Transverse colon (tissue), 4 donors: ENCODE data around the gene PHACTR3. TPM values are rescaled to one million over a fixed set of nuclear protein-coding genes. Genes with fewer than 3 reads are reported as not detected.
"Not testable (repeated sequence)": the region's sequence is repeated elsewhere in the genome, so short reads cannot be mapped to it uniquely, and the experiment has no call there.

Source experiments
- DNase-seq: peaks from one replicate; pipeline ENCODE4 v3.0.0-alpha.2; 2019
- H3K27ac ChIP-seq, 4 donors: fragments of 200-600 bp; sonication (generic); 2 replicates each; pipeline ENCODE4 v1.5.1; 2016 to 2018; ENCODE audit warnings: inconsistent platforms in 4 of 4
- H3K27me3 ChIP-seq: fragments of 200-600 bp; sonication (generic); 2 replicates; pipeline ENCODE4 v1.5.1; 2017; ENCODE audit warnings: inconsistent platforms
- H3K36me3 ChIP-seq, 4 donors: fragments of 200-600 bp; sonication (generic); 2 replicates each; pipeline ENCODE4 v1.5.1; 2017 to 2019; ENCODE audit warnings: inconsistent platforms in 4 of 4
- H3K4me1 ChIP-seq, 4 donors: fragments of 200-600 bp; sonication (generic); 2 replicates each; pipeline ENCODE4 v1.5.1; 2017 to 2020; ENCODE audit warnings: inconsistent platforms in 4 of 4
- H3K4me3 ChIP-seq, 4 donors: fragments of 200-600 bp; sonication (generic); 1 replicate in 1 of 4; 2 replicates in 3 of 4; pipeline versions ENCODE4 v1.5.1 to v1.6.1; 2017 to 2019; ENCODE audit warnings: inconsistent platforms in 4 of 4
- H3K9me3 ChIP-seq, 2 donors: fragments of 200-600 bp; sonication (generic); 2 replicates each; pipeline ENCODE4 v1.5.1; 2017 to 2019; ENCODE audit warnings: inconsistent platforms in 2 of 2
- CTCF ChIP-seq, 5 experiments: fragments of 200-600 bp in 3 of 5; fragments of 450-650 bp in 2 of 5; sonication (generic) in 3 of 5; IDR thresholded peaks; 1 replicate in 2 of 5; 2 replicates in 3 of 5; pipeline ENCODE4 v1.5.1; 2016 to 2017; ENCODE audit warnings: antibody characterized with exemption in 5 of 5, inconsistent platforms in 3 of 5, mild to moderate bottlenecking in 2 of 5, moderate library complexity in 1 of 5
- EP300 ChIP-seq: sonication (generic); formaldehyde crosslinking; IDR thresholded peaks from one replicate; pipeline ENCODE4 v1.6.1; 2017; ENCODE audit warnings: antibody characterized with exemption, low read depth
- POLR2A ChIP-seq: fragments of 450-650 bp; IDR thresholded peaks from one replicate; pipeline ENCODE4 v1.6.1; 2016; ENCODE audit warnings: antibody characterized with exemption, mild to moderate bottlenecking, moderate library complexity
- POLR2AphosphoS5 ChIP-seq, 3 donors: sonication (generic); formaldehyde crosslinking; IDR thresholded peaks; one replicate each; pipeline ENCODE4 v1.6.1; 2016; ENCODE audit warnings: antibody characterized with exemption in 3 of 3
- WGBS, 2 donors: methylation state at CpG; one replicate each; pipeline ENCODE4 v1.1.5; 2018; ENCODE audit warnings: low coverage in 1 of 2; 5-methylcytosine and 5-hydroxymethylcytosine counted together
- in situ Hi-C, 4 donors: fragments of 200-750 bp; cut with MboI; loops; one replicate each; pipeline versions ENCODE4 v1.15.0 to v1.15.1; 2017; ENCODE audit warnings: low sequenced_read_pairs in 3 of 4, low pct_ligation_motif_present in 1 of 4, low pct_unique_long_range_greater_than_20kb in 1 of 4
- intact Hi-C: fragments of 100-400 bp; cut with DNase I; formaldehyde crosslinking; loops from one replicate; pipeline ENCODE4 v1.15.1; 2023; ENCODE audit warnings: low total_unique reads
- total RNA-seq, 4 donors: library from RNA; depleted of rRNA; stranded (reverse); fragments of >200 nt; gene quantifications; one replicate each; pipeline ENCODE4 v1.1.0, GENCODE V29; 2016

The PHACTR3 gene
- total RNA-seq, 4 donors from 2014 or later = 1.6 to 7.1 (median 5.6) TPM

- Histone ChIP-seq H3K27ac (no peak overlapping the region), H3K4me3 (no peak overlapping the region), H3K4me1 (no peaks in the 10 kb centered on the region), H3K9me3 (no peaks in the 10 kb centered on the region), H3K27me3 (no peaks in the 10 kb centered on the region), H3K36me3 (no peaks in the 10 kb centered on the region)
- WGBS, 2 donors = 83 to 87% methylated on average over 1 of the region's 1 CpG
- intact Hi-C loops = no loop called here
- DNase-seq = no peak
- in situ Hi-C loops = no loop called here
- TF ChIP-seq CTCF (IDR thresholded peaks at IDR 0.05) (no peak), POLR2A (no peak), EP300 (no peak), POLR2AphosphoS5 (IDR thresholded peaks at IDR 0.05) (no peak)
These were observed 275.9 kb downstream of the PHACTR3 start for GRCh38 chr20:59880198-59880597.

- TF ChIP-seq POLR2A (no peak), EP300 (no peak), POLR2AphosphoS5 (IDR thresholded peaks at IDR 0.05) (no peak), CTCF (IDR thresholded peaks at IDR 0.05) (no peak)
- 85% methylated on average over 3 of the region's 3 CpGs for WGBS, 2 donors
- H3K27ac ChIP-seq = no peak overlapping the region
- no peaks in the 10 kb centered on the region for H3K36me3 ChIP-seq
- H3K4me3 ChIP-seq = no peak overlapping the region
- H3K27me3 ChIP-seq = no peaks in the 10 kb centered on the region
- no peak for DNase-seq
- H3K9me3 ChIP-seq = no peaks in the 10 kb centered on the region
- H3K4me1 ChIP-seq = no peaks in the 10 kb centered on the region
- intact Hi-C loops = no loop called here
- in situ Hi-C loops = no loop called here
These were observed 280.2 kb downstream of the PHACTR3 start for GRCh38 chr20:59884494-59884893.

GRCh38 chr20:59888050-59888449 lies 283.7 kb downstream of the PHACTR3 start:
- Histone ChIP-seq H3K27ac (no peak overlapping the region), H3K36me3 (no peaks in the 10 kb centered on the region), H3K27me3 (no peaks in the 10 kb centered on the region), H3K9me3 (no peaks in the 10 kb centered on the region), H3K4me3 (no peak overlapping the region), H3K4me1 (no peaks in the 10 kb centered on the region)
- intact Hi-C loops (no loop called here), in situ Hi-C loops (no loop called here)
- 88 to 96% methylated on average over 1 of the region's 1 CpG for WGBS, 2 donors
- DNase-seq = no peak
- TF ChIP-seq POLR2A (no peak), EP300 (no peak), POLR2AphosphoS5 (IDR thresholded peaks at IDR 0.05) (no peak), CTCF (IDR thresholded peaks at IDR 0.05) (no peak)

GRCh38 chr20:59890035-59890434 lies 285.7 kb downstream of the PHACTR3 start:
- DNase-seq, H3K36me3 ChIP-seq, in situ Hi-C loops, H3K9me3 ChIP-seq, H3K27me3 ChIP-seq, H3K4me3 ChIP-seq, H3K4me1 ChIP-seq, intact Hi-C loops, H3K27ac ChIP-seq: not testable (repeated sequence)
- 86% methylated on average over 2 of the region's 2 CpGs; no CpG with 5 or more reads in 1 of the 2 donors for WGBS, 2 donors

GRCh38 chr20:59891581-59891980 lies 287.2 kb downstream of the PHACTR3 start:
- no peak overlapping the region for H3K4me3 ChIP-seq
- in situ Hi-C loops = no loop called here
- no peak overlapping the region for H3K27ac ChIP-seq
- intact Hi-C loops = no loop called here
- no peaks in the 10 kb centered on the region for H3K9me3 ChIP-seq
- H3K36me3 ChIP-seq = no peaks in the 10 kb centered on the region
- TF ChIP-seq EP300 (no peak), POLR2A (no peak), CTCF (IDR thresholded peaks at IDR 0.05) (no peak), POLR2AphosphoS5 (IDR thresholded peaks at IDR 0.05) (no peak)
- H3K4me1 ChIP-seq = no peaks in the 10 kb centered on the region
- no peak for DNase-seq
- no peaks in the 10 kb centered on the region for H3K27me3 ChIP-seq
- 50 to 73% methylated on average over 1 of the region's 1 CpG for WGBS, 2 donors
